ENCODE results near the gene PON1.
A peak's percentile ranks its signal among the peaks of the same experiment; 100 is the strongest.

The PON1 gene

DNA sequence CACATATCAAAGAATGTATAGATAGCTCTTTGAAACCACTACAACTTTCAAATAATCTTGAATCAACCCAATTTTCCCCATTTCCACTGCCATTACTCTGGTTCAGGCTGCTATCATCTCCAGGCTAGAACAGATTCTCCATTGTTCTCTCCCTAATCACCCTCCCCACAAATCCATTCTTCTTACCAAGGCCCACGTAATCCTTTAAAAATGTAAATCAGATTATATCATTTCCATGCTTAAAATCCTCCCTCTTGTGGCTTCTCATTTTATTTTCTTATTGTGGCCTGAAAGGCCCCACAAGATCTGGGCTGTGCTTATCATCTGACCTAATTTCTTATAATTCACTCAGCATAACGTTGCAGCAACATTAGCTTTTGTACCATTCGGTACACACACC, 3.0 kb upstream of the PON1 start:
- FAIRE-seq = peak; percentile 21
- peak; percentile 7 for TF ChIP-seq CTCF (IDR thresholded peaks at IDR 0.05; ENCODE audit: insufficient read depth, missing control alignments)
- DNase-seq (ENCODE audit: insufficient read length, low spot score) = no peak

GRCh38 chr7:95323410-95324129, 762 bp downstream of the PON1 start:
- TF ChIP-seq CTCF (IDR thresholded peaks at IDR 0.05; ENCODE audit: insufficient read depth, missing control alignments) = no peak
- FAIRE-seq (no peak), DNase-seq (ENCODE audit: insufficient read length, low spot score) (no peak)

- no peak for DNase-seq (ENCODE audit: insufficient read length, low spot score)
- FAIRE-seq = no peak
- no peak for TF ChIP-seq CTCF (IDR thresholded peaks at IDR 0.05; ENCODE audit: insufficient read depth, missing control alignments)
Measured at GRCh38 chr7:95322854-95323253, 1.5 kb downstream of the PON1 start.

- no peak for TF ChIP-seq CTCF (IDR thresholded peaks at IDR 0.05; ENCODE audit: insufficient read depth, missing control alignments)
- no peak for FAIRE-seq
- DNase-seq (ENCODE audit: insufficient read length, low spot score) = no peak
Measured at GRCh38 chr7:95322396-95322795, 1.9 kb downstream of the PON1 start.

GRCh38 chr7:95321720-95322119, 2.6 kb downstream of the PON1 start:
- DNase-seq (ENCODE audit: insufficient read length, low spot score) = no peak
- no peak for TF ChIP-seq CTCF (IDR thresholded peaks at IDR 0.05; ENCODE audit: insufficient read depth, missing control alignments)
- FAIRE-seq = no peak

DNA sequence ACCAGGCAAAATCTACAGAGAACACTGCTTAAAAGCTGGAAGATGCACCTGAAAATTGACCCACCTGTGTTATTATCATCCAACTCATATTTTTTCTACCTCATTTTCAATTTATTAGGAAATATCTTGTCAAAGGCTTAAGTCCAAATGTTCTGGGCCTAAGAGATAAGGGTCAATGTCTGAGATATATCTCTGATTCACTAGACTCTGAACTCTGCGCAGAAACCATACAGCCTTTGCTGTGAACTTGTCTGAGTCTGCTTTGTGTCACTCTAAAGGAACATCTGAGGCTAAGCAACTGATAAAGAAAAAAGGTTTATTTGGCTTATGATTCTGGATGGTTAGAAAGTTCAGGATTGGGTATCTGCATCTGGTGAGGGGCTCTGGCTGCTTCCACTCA, 3.7 kb downstream of the PON1 start:
- DNase-seq (ENCODE audit: insufficient read length, low spot score) (no peak), FAIRE-seq (no peak)
- no peak for TF ChIP-seq CTCF (IDR thresholded peaks at IDR 0.05; ENCODE audit: insufficient read depth, missing control alignments)

- DNase-seq (ENCODE audit: insufficient read length, low spot score) = no peak
- FAIRE-seq = no peak
- TF ChIP-seq CTCF (IDR thresholded peaks at IDR 0.05; ENCODE audit: insufficient read depth, missing control alignments) = no peak
Measured at GRCh38 chr7:95319570-95319969, 4.8 kb downstream of the PON1 start.

Data from D721Med (cell line).